Liver (tissue), 9 donors: Measurements from ENCODE around the gene MC2R. TPM values are rescaled to one million over a fixed set of nuclear protein-coding genes. Genes with fewer than 3 reads are reported as not detected.

ENCODE experiments used
- DNase-seq: peaks from one replicate; pipeline ENCODE4 v3.0.0-alpha.2; 2017; ENCODE audit warnings: low spot score
- H3K27ac ChIP-seq, 2 donors: one replicate each; pipeline ENCODE4 v1.7.0; 2013; ENCODE audit warnings: inconsistent platforms in 2 of 2, low read length in 2 of 2, control low read depth in 1 of 2, low read depth in 1 of 2, mild to moderate bottlenecking in 1 of 2
- H3K27me3 ChIP-seq, 4 donors: one replicate each; pipeline versions ENCODE4 v1.6.1 to v1.7.0; 2013; ENCODE audit warnings: low read length in 3 of 4, inconsistent platforms in 1 of 4, mild to moderate bottlenecking in 1 of 4, moderate library complexity in 1 of 4; ENCODE audit not compliant: control insufficient read depth in 4 of 4, insufficient read depth in 4 of 4
- H3K36me3 ChIP-seq, 4 donors: one replicate each; pipeline versions ENCODE4 v1.6.1 to v1.7.0; 2013; ENCODE audit warnings: low read length in 3 of 4, mild to moderate bottlenecking in 3 of 4, low read depth in 1 of 4, moderate library complexity in 1 of 4; ENCODE audit not compliant: control insufficient read depth in 4 of 4, insufficient read depth in 3 of 4
- H3K4me1 ChIP-seq, 4 donors: one replicate each; pipeline versions ENCODE4 v1.6.1 to v1.7.0; 2013; ENCODE audit warnings: low read length in 3 of 4, mild to moderate bottlenecking in 3 of 4, moderate library complexity in 1 of 4; ENCODE audit not compliant: control insufficient read depth in 4 of 4, insufficient read depth in 4 of 4
- H3K4me3 ChIP-seq, 3 donors: one replicate each; pipeline versions ENCODE4 v1.6.1 to v1.7.0; 2013; ENCODE audit warnings: low read length in 3 of 3, control low read depth in 1 of 3, low read depth in 1 of 3, mild to moderate bottlenecking in 1 of 3
- H3K9ac ChIP-seq, 2 donors: one replicate each; pipeline ENCODE4 v1.7.0; 2013; ENCODE audit warnings: low read length in 2 of 2, mild to moderate bottlenecking in 2 of 2, moderate library complexity in 2 of 2, control low read depth in 1 of 2, low read depth in 1 of 2
- H3K9me3 ChIP-seq, 4 donors: one replicate each; pipeline versions ENCODE4 v1.6.1 to v1.7.0; 2013; ENCODE audit warnings: low read length in 3 of 4; ENCODE audit not compliant: control insufficient read depth in 4 of 4
- ATF3 ChIP-seq: IDR thresholded peaks from 2 replicates; pipeline ENCODE4 v1.6.1; 2016; ENCODE audit warnings: antibody characterized with exemption
- CTCF ChIP-seq: fragments of 150-350 bp; IDR thresholded peaks from 2 replicates; pipeline ENCODE4 v1.5.1; 2017; ENCODE audit warnings: improper control_type of control experiment, low read depth, low read length; ENCODE audit not compliant: missing input control
- EGR1 ChIP-seq, 2 donors: IDR thresholded peaks; 2 replicates each; pipeline ENCODE4 v1.6.1; 2016 to 2018; ENCODE audit warnings: antibody characterized with exemption in 2 of 2, low read depth in 2 of 2
- FOXA1 ChIP-seq: IDR thresholded peaks from 2 replicates; pipeline ENCODE4 v1.6.1; 2016; ENCODE audit warnings: antibody characterized with exemption
- FOXA2 ChIP-seq: IDR thresholded peaks from 2 replicates; pipeline ENCODE4 v1.6.1; 2016; ENCODE audit warnings: antibody characterized with exemption
- GABPA ChIP-seq, 2 donors: IDR thresholded peaks in 1 of 2; conservative IDR thresholded peaks in 1 of 2; 2 replicates each; pipeline ENCODE4 v1.6.1; 2016; ENCODE audit warnings: antibody characterized with exemption in 2 of 2, mild to moderate bottlenecking in 1 of 2, moderate library complexity in 1 of 2
- HNF4A ChIP-seq, 2 donors: conservative IDR thresholded peaks; 2 replicates each; pipeline ENCODE4 v1.6.1; 2016; ENCODE audit warnings: antibody characterized with exemption in 2 of 2, mild to moderate bottlenecking in 2 of 2
- HNF4G ChIP-seq: IDR thresholded peaks from 2 replicates; pipeline ENCODE4 v1.6.1; 2016; ENCODE audit warnings: antibody characterized with exemption
- JUND ChIP-seq, 2 donors: IDR thresholded peaks; 2 replicates each; pipeline ENCODE4 v1.6.1; 2016; ENCODE audit warnings: antibody characterized with exemption in 2 of 2
- MAX ChIP-seq: IDR thresholded peaks from 2 replicates; pipeline ENCODE4 v1.6.1; 2016; ENCODE audit warnings: antibody characterized with exemption
- RAD21 ChIP-seq, 2 donors: IDR thresholded peaks; 2 replicates each; pipeline ENCODE4 v1.6.1; 2016; ENCODE audit warnings: antibody characterized with exemption in 2 of 2, mild to moderate bottlenecking in 2 of 2
- REST ChIP-seq: IDR thresholded peaks from 2 replicates; pipeline ENCODE4 v1.6.1; 2016; ENCODE audit warnings: antibody characterized with exemption, mild to moderate bottlenecking
- RXRA ChIP-seq, 2 donors: IDR thresholded peaks; 2 replicates each; pipeline ENCODE4 v1.6.1; 2017 to 2018; ENCODE audit warnings: antibody characterized with exemption in 2 of 2, mild to moderate bottlenecking in 1 of 2
- SP1 ChIP-seq: IDR thresholded peaks from 2 replicates; pipeline ENCODE4 v1.6.1; 2018; ENCODE audit warnings: antibody characterized with exemption, mild to moderate bottlenecking
- TAF1 ChIP-seq: conservative IDR thresholded peaks from 2 replicates; pipeline ENCODE4 v1.6.1; 2016; ENCODE audit warnings: antibody characterized with exemption, mild to moderate bottlenecking
- YY1 ChIP-seq: IDR thresholded peaks from 2 replicates; pipeline ENCODE4 v1.6.1; 2016; ENCODE audit warnings: antibody characterized with exemption, mild to moderate bottlenecking
- ZBTB33 ChIP-seq: IDR thresholded peaks from 2 replicates; pipeline ENCODE4 v1.6.1; 2016; ENCODE audit warnings: antibody characterized with exemption
- whole genome bisulfite sequencing: extraction: QIAGEN DNeasy Blood & Tissue Kit; methylation state at CpG from one replicate; pipeline ENCODE4 v1.1.7; 2013; 5-methylcytosine and 5-hydroxymethylcytosine counted together
- polyA plus RNA-seq, 2 donors: library from polyadenylated mRNA; stranded (reverse) in 1 of 2; unstranded in 1 of 2; fragments of 200-250 nt in 1 of 2; fragments of >200 nt in 1 of 2; fragmentation: Nextera tagmentation in 1 of 2; extraction: Ambion mirVana in 1 of 2; gene quantifications; one replicate each; pipeline versions ENCODE4 v1.2.1 to v1.2.3, GENCODE V29; 2013 to 2015
- total RNA-seq, 2 donors: library from RNA; depleted of rRNA; stranded (reverse); fragments of >200 nt; gene quantifications; one replicate each; pipeline ENCODE4 v1.2.3, GENCODE V29; 2014
- donor health status: healthy.
- donor health status: healthy.
- donor health status: healthy.
- donor health status: healthy.
- donor health status: healthy.

Gene MC2R
- total and polyA plus RNA-seq, 4 donors: not detected

GRCh38 chr18:13872932-13873331 is 42.4 kb downstream of the MC2R start (continued):
- TF ChIP-seq ZBTB33 (no peak), YY1 (no peak), GABPA (IDR thresholded peaks at IDR 0.05 in 1 of 2, conservative IDR thresholded peaks at IDR 0.05 in 1 of 2) (no peak)

- Histone ChIP-seq H3K4me3 (no peak overlapping the region), H3K27me3 (peaks cover 0 to 8% (median 0%) of the 10 kb centered on the region in 4 donors), H3K9ac (no peak overlapping the region), H3K9me3 (no peaks in the 10 kb centered on the region), H3K27ac (no peak overlapping the region), H3K4me1 (no peaks in the 10 kb centered on the region), H3K36me3 (no peaks in the 10 kb centered on the region)
- 83% methylated on average over 14 of the region's 14 CpGs for WGBS
- TF ChIP-seq RAD21 (IDR thresholded peaks at IDR 0.05) (no peak), YY1 (no peak), TAF1 (no peak), SP1 (no peak), EGR1 (IDR thresholded peaks at IDR 0.05; ENCODE audit: low read depth in 2 of 2) (no peak), HNF4A (conservative IDR thresholded peaks at IDR 0.05) (no peak), MAX (no peak), FOXA1 (no peak), JUND (IDR thresholded peaks at IDR 0.05) (no peak), GABPA (IDR thresholded peaks at IDR 0.05 in 1 of 2, conservative IDR thresholded peaks at IDR 0.05 in 1 of 2) (no peak), FOXA2 (no peak), ZBTB33 (no peak), REST (no peak), HNF4G (no peak), CTCF (no peak), RXRA (IDR thresholded peaks at IDR 0.05) (no peak), ATF3 (no peak)
- DNase-seq: no peak
These were observed 43.0 kb downstream of the MC2R start for GRCh38 chr18:13872373-13872772.
